Measurements from ENCODE around the gene PKIG.

DNA sequence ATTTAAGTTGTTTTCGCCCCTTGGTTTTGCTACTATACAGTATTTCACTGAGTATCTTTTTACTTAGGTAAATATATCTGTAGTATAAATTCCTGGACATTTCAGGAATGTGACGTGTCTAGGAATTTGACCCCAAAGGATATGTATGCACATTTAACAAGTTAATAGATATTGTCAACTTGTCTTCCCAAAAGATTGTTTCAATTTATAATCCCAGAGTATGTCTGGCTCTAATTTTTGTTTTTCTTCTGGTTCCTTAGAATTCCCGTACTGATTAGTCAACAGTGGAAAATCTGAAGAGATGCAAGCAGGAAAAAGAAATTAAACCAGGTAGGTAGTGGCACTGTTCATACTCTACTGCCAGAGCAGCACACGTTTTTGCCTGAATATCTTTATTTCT, 7.2 kb downstream of the PKIG start:
- TF ChIP-seq, protein P1, sequence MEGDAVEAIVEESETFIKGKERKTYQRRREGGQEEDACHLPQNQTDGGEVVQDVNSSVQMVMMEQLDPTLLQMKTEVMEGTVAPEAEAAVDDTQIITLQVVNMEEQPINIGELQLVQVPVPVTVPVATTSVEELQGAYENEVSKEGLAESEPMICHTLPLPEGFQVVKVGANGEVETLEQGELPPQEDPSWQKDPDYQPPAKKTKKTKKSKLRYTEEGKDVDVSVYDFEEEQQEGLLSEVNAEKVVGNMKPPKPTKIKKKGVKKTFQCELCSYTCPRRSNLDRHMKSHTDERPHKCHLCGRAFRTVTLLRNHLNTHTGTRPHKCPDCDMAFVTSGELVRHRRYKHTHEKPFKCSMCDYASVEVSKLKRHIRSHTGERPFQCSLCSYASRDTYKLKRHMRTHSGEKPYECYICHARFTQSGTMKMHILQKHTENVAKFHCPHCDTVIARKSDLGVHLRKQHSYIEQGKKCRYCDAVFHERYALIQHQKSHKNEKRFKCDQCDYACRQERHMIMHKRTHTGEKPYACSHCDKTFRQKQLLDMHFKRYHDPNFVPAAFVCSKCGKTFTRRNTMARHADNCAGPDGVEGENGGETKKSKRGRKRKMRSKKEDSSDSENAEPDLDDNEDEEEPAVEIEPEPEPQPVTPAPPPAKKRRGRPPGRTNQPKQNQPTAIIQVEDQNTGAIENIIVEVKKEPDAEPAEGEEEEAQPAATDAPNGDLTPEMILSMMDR (IDR thresholded peaks at IDR 0.05): no peak
- no peak for TF ChIP-seq POLR2A (IDR thresholded peaks at IDR 0.05)
